ENCODE results near the gene DPRX. TPM values are rescaled to one million over a fixed set of nuclear protein-coding genes. Genes with fewer than 3 reads are reported as not detected.

The DPRX gene
- polyA plus RNA-seq, 2 donors = not detected

Other genes starting within 250 kb of the DPRX start
- gene ZNF765, start 236.8 kb upstream of the DPRX start, polyA plus RNA-seq = 1 to 10 TPM; 1.6 to 3.2 TPM
- 1 to 10 TPM; 3.8 to 5.8 TPM for gene ZNF761, start 200.0 kb upstream of the DPRX start, polyA plus RNA-seq
- gene ZNF813, start 164.3 kb upstream of the DPRX start, polyA plus RNA-seq = under 1 TPM; 0.82 to 0.96 TPM
- gene ZNF331, start 93.9 kb upstream of the DPRX start, polyA plus RNA-seq = 1 to 10 TPM; 4.7 to 6.1 TPM
- under 1 TPM; 0.01 to 0.04 TPM for gene NLRP12, start 192.3 kb downstream of the DPRX start, polyA plus RNA-seq
- gene MYADM, start 235.9 kb downstream of the DPRX start, polyA plus RNA-seq = 10 to 100 TPM in 1 of 2 donors, 1 to 10 TPM in 1; 9.3 to 20.4 TPM